Stimulated activated naive CD4-positive, alpha-beta T cell (primary cell): Measurements from ENCODE around the gene CCSAP.
"Not testable (repeated sequence)": the region's sequence is repeated elsewhere in the genome, so short reads cannot be mapped to it uniquely, and the experiment has no call there.

ENCODE experiments used
- DNase-seq, 6 experiments: peaks; one replicate each; lab custom pipeline; 2025; lab: John Stamatoyannopoulos, UW

CCSAP gene

DNA sequence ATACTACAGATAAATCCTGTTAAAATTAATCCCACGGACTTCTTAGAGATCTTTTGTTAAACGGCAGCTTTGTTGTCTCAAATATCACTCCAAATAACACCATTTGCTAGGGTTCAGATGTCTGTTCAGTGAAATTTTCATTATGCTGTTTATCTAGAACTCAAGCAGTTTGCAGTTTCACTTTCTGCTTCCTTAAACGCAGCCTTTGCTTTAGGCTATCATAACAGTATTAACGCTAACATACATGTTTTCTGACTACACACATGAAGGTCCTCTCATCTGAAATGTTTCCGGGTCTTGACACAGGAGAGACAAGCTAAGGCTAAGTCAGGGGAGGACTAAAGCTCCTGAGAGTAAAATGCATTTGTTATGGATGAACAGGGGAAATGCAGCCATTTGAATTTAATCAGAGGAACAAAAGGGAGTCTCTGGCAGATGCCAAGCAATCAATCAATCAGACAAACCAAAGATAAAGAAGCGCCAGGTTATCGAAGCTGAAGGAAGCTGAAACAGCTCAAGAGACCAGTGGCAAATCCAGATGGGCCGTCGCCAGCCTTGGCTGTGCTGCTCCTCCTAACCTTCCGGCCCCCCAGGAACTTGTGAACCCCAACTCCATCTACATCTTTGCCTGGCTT lies 16.9 kb downstream of the CCSAP start:
- DNase-seq = no peak

DNA sequence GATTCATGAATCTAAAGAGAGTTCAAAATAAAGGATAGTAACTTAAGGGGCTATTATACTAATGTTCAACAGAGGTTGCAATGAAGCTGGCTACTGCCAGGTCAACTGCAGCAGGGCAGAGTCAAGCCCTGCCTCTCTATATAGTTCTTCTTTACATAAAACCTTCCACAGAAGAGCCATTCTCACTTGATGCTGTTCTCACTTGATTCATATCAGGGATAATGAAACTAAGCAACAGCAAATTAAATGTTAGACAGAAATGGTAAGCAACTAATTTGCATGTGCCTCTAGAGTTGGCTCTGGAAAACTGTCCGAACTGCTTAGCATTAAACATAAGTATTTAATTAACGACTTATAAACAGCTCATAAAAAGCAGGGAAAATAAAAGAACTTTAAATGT lies 17.4 kb downstream of the CCSAP start:
- DNase-seq = no peak

DNA sequence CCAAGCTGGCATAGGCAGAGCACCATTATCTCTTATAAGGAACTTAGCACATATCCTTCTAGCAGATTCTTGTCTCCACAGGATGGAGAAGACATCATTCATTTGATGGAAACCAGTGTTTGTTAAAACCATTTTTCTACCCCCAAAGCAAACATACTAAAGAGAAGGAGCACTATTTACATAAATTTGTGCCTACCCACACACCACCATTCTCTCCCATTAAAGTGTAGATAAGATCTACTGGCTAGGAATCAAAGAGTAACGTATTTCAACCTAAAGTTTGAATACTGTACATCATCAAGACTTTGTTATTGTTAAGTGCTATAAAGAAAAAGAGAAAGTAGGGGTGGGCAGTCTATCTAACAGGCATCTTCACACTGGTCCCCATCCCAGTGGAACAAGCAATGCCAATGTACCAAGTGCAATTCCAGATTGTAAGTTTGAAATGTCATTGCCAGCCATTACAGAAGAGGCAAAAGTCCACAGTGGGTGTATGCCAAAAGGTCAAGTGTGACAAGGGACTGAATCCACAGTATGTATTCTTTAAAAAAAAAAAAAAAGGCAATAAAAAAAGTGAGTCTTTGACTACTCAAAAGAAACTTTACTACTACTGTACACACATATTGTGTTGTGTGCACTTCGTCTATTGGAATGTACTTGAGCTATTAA lies 18.8 kb downstream of the CCSAP start:
- DNase-seq = no peak

DNA sequence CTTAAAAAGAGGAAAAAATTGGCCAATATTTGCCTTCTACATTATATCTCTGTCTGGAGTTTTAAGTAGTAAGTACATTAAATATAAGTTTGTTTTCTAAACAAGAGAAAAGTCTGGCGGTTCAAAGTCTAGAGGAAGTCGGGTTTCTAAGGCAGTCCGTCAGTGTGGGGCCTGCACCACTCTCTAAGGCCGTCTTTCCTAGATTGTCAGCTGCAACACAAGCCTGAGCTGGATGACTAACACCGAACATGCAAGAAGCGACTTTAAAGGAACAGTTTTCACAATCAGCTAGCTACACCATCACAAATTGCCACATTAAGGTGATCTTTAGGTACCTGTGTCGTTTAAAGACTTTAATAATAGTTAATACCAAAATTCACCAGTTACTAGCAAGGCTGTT lies 19.6 kb downstream of the CCSAP start:
- no peak for DNase-seq

GRCh38 chr1:229319487-229319886 lies 23.4 kb downstream of the CCSAP start:
- DNase-seq = no peak

GRCh38 chr1:229318056-229318455 lies 24.8 kb downstream of the CCSAP start:
- no peak for DNase-seq

GRCh38 chr1:229316166-229316565 lies 26.7 kb downstream of the CCSAP start:
- no peak for DNase-seq

DNA sequence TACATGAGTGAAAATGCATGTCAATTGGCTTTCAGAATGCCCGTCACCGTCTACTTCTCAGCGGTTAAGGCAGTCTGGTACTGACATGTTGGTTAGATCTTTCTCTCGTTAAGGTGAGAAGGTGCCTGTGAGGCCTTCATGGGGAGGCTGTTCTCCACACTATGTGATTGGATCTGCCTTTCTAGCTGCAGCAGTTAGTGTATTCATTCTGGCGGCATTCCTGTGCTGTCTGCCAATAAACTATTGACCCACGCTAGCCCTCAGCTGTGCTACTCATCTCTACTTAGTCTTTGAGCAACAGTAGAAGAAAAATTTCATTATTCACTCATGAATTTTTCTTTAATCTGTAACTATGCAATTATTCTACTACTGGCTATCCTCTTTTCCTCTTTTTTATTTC lies 32.0 kb downstream of the CCSAP start:
- no peak for DNase-seq

- DNase-seq = no peak
These were observed 33.2 kb downstream of the CCSAP start for GRCh38 chr1:229309684-229310083.

- no peak for DNase-seq
These were observed 33.8 kb downstream of the CCSAP start for GRCh38 chr1:229309074-229309473.

GRCh38 chr1:229305392-229305791 lies 37.5 kb downstream of the CCSAP start:
- no peak for DNase-seq

DNA sequence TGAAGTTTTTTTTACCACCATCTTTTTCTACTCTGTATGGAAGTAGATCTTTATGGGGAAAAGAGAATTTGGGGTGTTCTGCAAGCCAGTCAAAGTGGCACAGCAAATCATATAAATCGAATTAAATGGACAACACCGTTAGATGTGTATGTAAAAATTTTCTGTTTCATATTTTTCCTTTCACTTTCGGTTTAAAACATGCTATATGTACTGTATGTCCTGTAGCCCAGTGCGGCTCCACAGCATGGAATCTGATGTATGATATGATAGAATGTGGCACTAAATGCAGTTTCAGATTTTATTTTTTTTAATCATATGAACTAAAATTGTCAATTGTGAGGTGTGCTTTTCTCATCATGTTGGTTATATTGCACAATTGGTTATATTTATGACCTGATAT lies 39.0 kb downstream of the CCSAP start:
- no peak for DNase-seq

DNA sequence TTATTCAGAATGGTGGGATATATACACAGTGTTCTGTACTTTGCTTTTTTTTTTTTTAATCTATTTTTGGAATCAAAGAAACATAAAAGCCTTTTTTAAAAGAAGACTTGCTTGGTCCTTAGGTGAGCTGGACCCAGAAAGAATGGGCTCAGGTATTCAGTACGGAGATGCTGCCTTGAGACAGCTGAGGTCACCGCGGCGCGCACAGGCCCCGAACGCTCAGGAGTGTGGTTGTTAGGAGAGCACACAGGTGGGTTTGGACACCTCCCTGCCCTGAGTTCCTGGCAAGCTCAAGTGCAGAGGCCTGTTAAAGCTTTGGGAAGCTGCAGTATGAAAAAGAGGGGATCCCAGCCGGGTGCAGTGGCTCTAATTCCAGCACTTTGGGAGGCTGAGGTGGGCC lies 40.1 kb downstream of the CCSAP start:
- DNase-seq = no peak

GRCh38 chr1:229300099-229300757 lies 42.6 kb downstream of the CCSAP start:
- no peak for DNase-seq

DNA sequence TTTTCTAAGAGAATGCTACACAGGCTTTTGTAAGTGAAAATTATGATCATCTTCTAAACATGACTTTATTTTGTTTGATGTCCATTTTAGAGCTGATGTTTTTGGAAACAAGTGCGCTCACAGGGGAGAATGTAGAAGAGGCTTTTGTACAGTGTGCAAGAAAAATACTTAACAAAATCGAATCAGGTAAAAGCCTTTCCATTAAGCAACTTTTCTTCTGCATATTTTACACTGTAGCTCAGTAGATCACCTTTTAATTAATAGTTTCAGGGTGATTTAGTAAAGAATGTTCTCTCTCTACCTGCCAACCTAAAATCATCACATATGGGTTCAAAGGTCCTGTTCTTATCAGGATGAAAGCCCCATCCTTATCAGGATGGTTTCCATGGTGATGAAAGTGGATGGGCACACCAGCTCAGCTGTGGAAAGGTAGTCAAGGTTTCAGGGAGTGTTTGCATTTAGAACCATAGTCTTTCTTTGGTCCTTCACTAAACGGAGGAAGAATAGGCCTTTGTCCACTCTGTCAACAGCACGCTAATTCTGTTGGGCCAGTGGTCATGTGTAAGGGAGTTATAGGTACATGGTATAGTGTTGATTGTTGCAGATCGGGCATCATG lies 43.9 kb downstream of the CCSAP start:
- DNase-seq = no peak

DNA sequence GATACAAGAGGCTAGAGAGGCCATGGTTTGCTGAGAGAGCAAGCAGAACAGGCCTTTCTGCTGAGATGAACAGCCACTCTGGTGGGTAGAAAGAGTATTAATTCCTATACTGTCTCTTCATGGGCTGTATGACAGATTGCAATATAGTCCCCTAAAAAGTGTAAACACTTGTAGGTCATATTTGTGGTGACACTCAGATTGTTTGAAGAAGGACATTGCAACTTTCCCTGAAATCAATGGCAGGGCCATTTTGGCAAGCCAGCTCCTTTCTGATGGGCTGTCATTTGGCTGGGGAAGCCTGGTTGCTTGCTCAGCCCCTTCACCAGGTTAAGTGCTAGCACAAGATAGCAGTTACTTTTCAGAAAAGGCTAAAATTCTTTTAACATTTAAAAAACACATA lies 44.4 kb downstream of the CCSAP start:
- DNase-seq = no peak

- DNase-seq = no peak
These were observed 45.1 kb downstream of the CCSAP start for GRCh38 chr1:229297746-229298145.

DNA sequence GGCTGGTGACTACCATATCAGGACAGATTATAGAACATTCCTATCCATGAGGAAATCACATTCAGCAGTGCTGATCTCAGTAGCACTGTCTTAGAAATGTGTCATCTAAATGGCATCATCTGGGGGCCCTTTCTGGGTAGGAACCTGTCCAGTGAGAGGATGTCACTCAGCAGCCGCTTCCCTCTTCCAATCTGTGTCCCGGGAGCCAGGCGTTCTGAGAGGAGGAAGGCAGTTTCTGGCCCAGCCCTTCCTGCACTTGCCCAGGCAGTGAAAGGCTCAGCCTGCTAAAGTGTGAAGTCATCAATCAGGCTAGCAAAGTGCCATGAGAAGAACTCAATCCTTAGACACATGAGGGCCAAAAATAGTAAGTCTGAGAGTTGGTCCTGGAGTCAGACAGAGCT lies 46.3 kb downstream of the CCSAP start:
- no peak for DNase-seq

DNA sequence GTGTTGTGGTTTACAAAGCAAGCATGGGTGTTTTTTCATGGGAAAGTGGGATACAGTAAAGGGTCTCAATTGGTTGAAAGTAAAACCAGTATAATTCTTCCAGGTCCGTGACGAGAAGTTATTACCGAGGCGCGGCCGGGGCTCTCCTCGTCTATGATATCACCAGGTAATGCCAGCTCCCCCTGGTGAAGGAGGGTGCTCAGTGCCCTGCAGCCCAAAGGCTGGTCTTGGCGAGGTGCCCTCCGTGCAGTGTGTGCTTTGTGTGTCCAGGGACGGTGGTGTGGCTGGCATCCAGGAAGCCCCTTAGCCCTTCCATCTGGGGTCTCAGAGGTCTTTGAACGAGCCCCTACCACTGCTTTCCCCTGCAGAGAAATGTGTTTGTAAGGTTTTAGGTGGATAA lies 47.1 kb downstream of the CCSAP start:
- no peak for DNase-seq

GRCh38 chr1:229293528-229294204 lies 49.2 kb downstream of the CCSAP start:
- no peak for DNase-seq

DNA sequence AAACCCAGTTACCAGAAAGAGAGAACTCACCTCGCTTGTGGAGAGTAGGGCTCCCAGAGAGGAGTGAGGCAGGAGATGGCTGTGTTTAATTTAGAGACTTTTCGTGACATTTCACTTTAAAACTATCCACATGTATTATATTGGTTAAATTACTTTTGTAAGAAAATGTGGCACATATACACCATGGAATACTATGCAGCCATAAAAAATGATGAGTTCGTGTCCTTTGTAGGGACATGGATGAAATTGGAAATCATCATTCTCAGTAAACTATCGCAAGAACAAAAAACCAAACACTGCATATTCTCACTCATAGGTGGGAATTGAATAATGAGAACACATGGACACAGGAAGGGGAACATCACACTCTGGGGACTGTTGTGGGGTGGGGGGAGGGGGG lies 51.2 kb downstream of the CCSAP start:
- not testable (repeated sequence) for DNase-seq

- no peak for DNase-seq
These were observed 54.3 kb downstream of the CCSAP start for GRCh38 chr1:229288516-229288915.

DNA sequence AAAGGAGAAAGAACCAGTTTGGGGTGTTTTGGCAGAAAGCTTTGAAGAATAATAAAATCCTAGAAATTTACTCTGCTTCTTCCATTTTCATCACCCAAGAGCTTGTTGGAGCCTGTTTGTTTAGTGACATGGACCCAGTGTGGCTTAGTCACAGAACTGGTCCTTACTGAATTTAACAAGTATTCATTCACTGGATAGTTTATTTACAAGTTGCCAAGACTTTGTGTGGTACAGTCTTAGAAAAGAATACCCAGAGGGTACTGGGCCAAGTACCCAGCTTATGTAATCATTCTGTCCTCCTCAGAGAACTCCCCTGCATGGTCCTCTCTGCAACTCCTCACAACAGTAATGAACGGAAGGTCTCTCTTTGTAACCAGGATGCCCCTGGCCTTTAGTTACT lies 55.6 kb downstream of the CCSAP start:
- no peak for DNase-seq
